Liver (tissue), 3 donors: ENCODE measurements around the gene NRG2.

Experiments
- CTCF ChIP-seq: fragments of 150-350 bp; IDR thresholded peaks from 2 replicates; pipeline ENCODE4 v1.5.1; 2017; ENCODE audit warnings: improper control_type of control experiment, low read depth, low read length; ENCODE audit not compliant: missing input control
- MAX ChIP-seq: IDR thresholded peaks from 2 replicates; pipeline ENCODE4 v1.6.1; 2016; ENCODE audit warnings: antibody characterized with exemption
- RAD21 ChIP-seq, 2 donors: IDR thresholded peaks; 2 replicates each; pipeline ENCODE4 v1.6.1; 2016; ENCODE audit warnings: antibody characterized with exemption in 2 of 2, mild to moderate bottlenecking in 2 of 2
- donor health status: healthy.
- donor health status: healthy.

GRCh38 chr5:139968547-139969261 lies 74.4 kb downstream of the NRG2 start:
- TF ChIP-seq CTCF (peak; percentile 100), MAX (peak; percentile 30), RAD21 (IDR thresholded peaks at IDR 0.05) (peak; percentile 98 to 99)
